ENCODE data around the gene MON2.
A peak's percentile ranks its signal among the peaks of the same experiment; 100 is the strongest.

MON2 gene, protein sequence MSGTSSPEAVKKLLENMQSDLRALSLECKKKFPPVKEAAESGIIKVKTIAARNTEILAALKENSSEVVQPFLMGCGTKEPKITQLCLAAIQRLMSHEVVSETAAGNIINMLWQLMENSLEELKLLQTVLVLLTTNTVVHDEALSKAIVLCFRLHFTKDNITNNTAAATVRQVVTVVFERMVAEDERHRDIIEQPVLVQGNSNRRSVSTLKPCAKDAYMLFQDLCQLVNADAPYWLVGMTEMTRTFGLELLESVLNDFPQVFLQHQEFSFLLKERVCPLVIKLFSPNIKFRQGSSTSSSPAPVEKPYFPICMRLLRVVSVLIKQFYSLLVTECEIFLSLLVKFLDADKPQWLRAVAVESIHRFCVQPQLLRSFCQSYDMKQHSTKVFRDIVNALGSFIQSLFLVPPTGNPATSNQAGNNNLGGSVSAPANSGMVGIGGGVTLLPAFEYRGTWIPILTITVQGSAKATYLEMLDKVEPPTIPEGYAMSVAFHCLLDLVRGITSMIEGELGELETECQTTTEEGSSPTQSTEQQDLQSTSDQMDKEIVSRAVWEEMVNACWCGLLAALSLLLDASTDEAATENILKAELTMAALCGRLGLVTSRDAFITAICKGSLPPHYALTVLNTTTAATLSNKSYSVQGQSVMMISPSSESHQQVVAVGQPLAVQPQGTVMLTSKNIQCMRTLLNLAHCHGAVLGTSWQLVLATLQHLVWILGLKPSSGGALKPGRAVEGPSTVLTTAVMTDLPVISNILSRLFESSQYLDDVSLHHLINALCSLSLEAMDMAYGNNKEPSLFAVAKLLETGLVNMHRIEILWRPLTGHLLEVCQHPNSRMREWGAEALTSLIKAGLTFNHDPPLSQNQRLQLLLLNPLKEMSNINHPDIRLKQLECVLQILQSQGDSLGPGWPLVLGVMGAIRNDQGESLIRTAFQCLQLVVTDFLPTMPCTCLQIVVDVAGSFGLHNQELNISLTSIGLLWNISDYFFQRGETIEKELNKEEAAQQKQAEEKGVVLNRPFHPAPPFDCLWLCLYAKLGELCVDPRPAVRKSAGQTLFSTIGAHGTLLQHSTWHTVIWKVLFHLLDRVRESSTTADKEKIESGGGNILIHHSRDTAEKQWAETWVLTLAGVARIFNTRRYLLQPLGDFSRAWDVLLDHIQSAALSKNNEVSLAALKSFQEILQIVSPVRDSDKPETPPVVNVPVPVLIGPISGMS (N-terminal part only)

DNA sequence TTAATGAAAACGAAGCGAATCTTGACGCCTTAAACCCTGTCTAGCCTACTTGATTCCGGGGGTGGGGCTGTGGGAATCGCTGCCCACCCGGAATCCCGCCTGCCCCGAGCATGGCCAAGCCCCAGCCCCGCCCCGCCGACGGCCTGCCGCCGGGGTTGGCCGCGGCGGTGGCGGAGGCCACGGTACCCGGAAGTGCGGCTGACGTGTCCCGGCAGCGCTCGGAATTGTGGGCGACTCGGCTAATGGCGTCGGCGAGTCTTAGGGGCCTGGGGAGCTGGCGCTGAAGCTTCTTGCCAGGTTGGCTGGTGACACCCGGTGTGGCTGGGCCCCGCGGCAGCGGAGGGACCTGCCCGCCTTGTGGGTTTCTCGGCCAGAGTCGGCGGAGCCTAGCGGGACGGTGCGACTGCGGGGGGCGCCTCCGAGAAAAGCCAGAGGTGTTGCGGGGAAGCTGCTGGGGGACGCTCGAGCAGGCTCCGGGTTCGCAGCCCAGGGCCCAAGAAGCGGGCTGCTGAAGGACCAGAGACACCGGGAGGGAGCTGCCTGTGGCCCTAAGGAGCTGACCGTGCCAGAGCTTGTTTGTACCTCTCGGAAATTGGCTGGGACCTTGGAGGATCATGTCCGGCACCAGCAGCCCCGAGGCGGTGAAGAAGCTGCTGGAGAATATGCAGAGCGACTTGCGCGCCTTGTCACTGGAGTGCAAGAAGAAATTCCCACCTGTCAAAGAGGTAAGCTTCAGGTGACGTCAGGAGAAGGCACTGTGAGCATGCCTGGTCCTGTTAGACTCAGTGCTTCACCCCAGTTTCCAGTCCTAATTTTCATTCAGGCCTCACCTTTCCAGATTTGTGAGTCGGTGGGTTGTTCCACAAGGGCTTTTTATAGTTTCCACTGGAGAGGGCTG lies at the start of gene MON2:
TSS of gene MON2 (plus strand) at position 233 of the 898 bp plus-strand sequence. CDS start at position 615, 382 bp downstream.
- Histone ChIP-seq H3K9me3 (peaks cover 32% of the 10 kb centered on the region), H3K9ac (peak within 1 kb of the TSS; percentile 94), H3K27ac (peak within 1 kb of the TSS; percentile 90), H3K4me3 (peak within 1 kb of the TSS; percentile 90), H4K20me1 (peaks cover 7% of the 10 kb centered on the region), H3K27me3 (no peaks in the 10 kb centered on the region), H3K4me1 (peaks cover 24% of the 10 kb centered on the region), H3K4me2 (peak within 1 kb of the TSS; percentile 80), H3K36me3 (peaks cover 10% of the 10 kb centered on the region)
- TF ChIP-seq Cebpa-rat (IDR thresholded peaks at IDR 0.05) = no peak

DNA sequence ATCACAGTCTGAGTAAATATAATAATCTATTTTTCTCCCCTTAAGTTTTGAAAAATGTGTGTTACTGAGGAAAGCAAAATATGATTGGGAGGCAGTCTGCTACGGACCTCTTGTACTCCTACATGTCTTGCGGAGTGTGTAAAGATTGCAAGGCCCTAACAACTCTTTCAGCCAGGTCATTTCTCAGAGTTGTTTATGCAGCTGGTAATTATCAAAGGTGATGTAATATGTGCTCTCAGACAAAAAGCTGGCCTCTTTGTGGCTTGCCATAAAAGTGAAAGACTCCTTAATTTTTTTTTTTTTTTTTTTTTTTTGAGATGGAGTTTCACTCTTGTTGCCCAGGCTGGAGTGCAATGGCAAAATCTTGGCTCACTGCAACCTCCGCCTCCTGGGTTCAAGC lies 40.5 kb upstream of the MON2 start:
- Histone ChIP-seq H4K20me1 (no peaks in the 10 kb centered on the region), H3K27ac (no peak overlapping the region), H3K27me3 (no peaks in the 10 kb centered on the region), H3K4me1 (no peaks in the 10 kb centered on the region), H3K4me3 (no peak overlapping the region), H3K4me2 (no peak overlapping the region), H3K9me3 (peaks cover 31% of the 10 kb centered on the region), H3K36me3 (no peaks in the 10 kb centered on the region), H3K9ac (no peak overlapping the region)
- no peak for TF ChIP-seq Cebpa-rat (IDR thresholded peaks at IDR 0.05)

DNA sequence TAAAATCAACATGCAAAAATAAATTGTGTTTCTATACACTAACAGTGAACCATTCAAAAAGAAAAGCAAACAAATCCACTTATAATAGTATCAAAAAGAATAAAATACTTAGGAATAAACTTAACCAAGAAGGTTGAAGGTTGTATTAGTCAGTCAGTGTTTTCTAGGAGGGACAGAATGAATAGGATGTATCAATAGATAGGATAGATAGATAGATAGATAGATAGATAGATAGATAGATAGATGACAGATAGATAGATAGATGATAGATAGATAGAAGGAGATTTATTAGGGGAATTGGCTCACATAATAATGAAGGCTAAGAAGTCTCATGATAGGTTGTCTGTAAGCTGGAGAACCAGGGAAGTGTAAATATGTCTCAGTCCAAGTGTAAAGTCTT lies 37.2 kb upstream of the MON2 start:
- no peak for TF ChIP-seq Cebpa-rat (IDR thresholded peaks at IDR 0.05)
- Histone ChIP-seq H3K4me1 (no peaks in the 10 kb centered on the region), H3K4me3 (no peak overlapping the region), H3K4me2 (no peak overlapping the region), H3K27me3 (peaks cover 9% of the 10 kb centered on the region), H3K9ac (no peak overlapping the region), H4K20me1 (no peaks in the 10 kb centered on the region), H3K9me3 (peaks cover 24% of the 10 kb centered on the region), H3K27ac (no peak overlapping the region), H3K36me3 (no peaks in the 10 kb centered on the region)

DNA sequence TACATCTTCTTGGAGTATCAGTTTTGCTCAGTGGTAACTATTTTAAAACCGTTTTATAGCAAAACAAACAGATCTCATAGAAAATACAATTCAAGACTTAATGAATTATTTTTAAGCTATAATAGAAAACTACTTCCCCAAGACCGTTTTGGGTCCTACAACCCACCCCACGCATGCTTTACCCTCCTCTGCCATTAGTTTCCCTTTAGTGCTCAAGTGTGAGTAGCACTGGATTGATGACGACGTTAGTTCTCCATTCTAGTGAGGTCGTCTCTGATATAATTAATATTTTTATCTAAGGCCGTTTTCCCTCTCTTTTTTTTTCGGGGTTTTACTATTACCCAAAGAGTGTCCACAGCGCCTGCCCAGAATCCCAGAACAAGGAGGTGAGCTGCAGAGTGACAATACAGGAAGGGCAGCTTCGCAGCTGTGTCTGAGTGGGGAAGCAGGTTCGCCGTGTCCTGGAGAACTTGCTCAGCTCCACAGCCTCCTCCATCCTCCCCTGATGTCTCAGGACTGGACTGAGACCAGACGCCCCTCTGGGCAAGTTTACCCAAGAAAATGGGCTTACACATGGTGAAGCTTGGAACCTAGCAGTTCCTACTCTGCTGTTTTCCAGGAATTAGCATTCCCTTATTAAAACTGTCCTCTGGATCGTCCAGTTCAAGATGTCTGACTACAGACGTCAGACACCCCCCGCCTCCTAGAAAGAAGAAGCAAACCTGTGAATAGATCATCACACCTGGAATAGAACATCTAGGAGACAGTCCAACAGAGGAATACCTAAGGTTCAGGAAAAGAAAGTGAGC lies 31.9 kb upstream of the MON2 start:
- Histone ChIP-seq H3K36me3 (no peaks in the 10 kb centered on the region), H3K27me3 (peaks cover 30% of the 10 kb centered on the region), H3K4me1 (no peaks in the 10 kb centered on the region), H3K4me3 (no peak overlapping the region), H3K9ac (no peak overlapping the region), H3K27ac (no peak overlapping the region), H4K20me1 (no peaks in the 10 kb centered on the region), H3K9me3 (peaks cover 5% of the 10 kb centered on the region; the same call in 1 of the 2 replicates), H3K4me2 (no peak overlapping the region)
- no peak for TF ChIP-seq Cebpa-rat (IDR thresholded peaks at IDR 0.05)

DNA sequence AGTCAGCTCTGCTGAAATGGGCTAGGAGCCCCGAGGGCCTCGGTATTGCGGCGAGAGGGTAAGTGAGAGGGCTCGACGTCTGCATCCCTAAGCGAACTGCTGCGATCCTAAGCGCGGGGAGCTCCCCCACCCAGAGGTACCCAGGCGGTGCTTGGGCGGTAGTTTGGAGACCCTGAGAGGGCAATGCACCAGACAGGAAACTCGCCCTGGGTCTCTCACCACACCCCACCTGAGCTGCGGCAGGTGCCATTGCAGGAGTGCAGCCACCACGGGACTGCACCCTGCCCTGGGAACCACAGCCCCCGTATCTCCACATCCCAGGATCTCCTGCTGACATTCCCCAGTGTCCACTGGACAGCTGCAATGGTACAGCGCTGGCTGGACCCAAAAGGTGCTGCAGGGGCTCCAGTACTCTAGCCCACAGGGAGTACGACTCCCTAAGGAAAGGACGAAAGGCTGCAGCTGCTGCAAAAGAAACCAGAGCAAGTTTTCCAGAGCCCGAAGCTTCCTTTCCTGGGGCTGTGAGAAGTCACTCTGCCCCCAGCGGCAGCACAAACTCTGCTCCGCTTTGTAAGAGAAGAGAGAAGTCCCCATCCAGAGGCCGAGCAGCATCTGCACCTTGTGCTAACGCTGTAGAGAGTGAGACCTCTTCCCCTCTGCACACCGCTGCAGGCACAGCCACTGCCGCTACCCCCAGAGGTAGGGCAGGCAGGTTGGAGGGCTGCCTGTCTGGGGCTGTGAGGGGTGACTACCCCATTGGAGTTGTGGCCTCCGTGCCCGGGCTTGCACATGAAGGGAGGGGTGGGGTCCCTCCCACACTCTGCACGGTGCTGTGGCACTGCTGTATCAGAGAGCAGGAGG lies 31.1 kb upstream of the MON2 start:
- Histone ChIP-seq H3K4me2 (peak overlapping the region; percentile 20; the same call in 1 of the 2 replicates), H3K27me3 (peaks cover 30% of the 10 kb centered on the region), H3K36me3 (no peaks in the 10 kb centered on the region), H3K27ac (no peak overlapping the region), H3K9me3 (peaks cover 6% of the 10 kb centered on the region), H3K4me3 (0 out of 2 replicates have a peak overlapping the region, but pooled peaks have one; percentile 17), H3K9ac (no peak overlapping the region), H3K4me1 (no peaks in the 10 kb centered on the region), H4K20me1 (no peaks in the 10 kb centered on the region)
- no peak for TF ChIP-seq Cebpa-rat (IDR thresholded peaks at IDR 0.05)

DNA sequence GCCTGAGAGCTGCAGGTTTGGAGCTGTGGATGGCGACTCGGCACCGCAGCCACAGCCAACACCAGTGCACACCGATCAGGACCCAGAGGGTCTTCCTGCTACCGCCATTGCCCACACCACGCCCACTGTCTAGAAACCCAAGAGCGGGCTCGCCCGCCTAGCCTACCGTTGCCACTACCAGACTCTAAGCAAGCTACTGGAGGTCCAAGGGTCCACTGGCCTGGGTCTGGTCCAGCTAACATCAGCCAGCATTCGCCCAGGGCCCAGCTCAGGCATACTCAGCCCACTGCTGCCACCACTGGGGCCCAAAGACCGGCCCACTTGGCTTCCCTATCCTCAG lies 30.5 kb upstream of the MON2 start:
- Histone ChIP-seq H3K4me3 (no peak overlapping the region), H3K9ac (no peak overlapping the region), H3K4me1 (no peaks in the 10 kb centered on the region), H3K27ac (no peak overlapping the region), H3K27me3 (peaks cover 30% of the 10 kb centered on the region), H3K4me2 (no peak overlapping the region), H3K9me3 (peaks cover 10% of the 10 kb centered on the region), H4K20me1 (no peaks in the 10 kb centered on the region), H3K36me3 (no peaks in the 10 kb centered on the region)
- no peak for TF ChIP-seq Cebpa-rat (IDR thresholded peaks at IDR 0.05)

DNA sequence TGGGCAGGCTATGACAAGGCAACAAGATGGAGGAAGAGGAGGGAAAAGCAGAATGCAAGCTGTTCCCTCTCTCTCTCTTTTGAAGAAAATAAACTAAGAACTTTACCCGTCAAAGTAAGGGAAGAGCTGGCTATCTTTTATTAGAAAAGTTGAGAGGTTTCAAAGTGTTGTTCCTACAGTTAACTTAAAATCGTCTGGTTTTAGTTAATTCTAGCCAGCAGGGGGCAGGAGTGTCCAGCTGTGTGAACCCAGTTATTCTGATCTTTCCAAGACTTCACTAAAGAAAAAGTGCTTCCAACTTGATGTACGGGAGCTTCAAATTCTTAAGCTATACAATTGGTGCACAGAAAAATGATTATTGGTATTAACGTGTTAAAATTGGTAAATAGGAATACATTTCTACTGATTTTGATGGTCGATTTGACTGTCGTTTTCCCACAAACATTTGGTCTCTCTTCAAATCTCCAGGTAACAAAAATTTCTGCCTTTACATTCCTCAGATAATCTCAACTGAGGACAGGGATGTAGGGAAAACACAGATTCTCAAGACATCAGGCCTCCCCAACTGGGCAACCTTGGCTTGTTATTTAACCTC lies 28.4 kb upstream of the MON2 start:
- Histone ChIP-seq H3K4me2 (no peak overlapping the region), H3K4me3 (no peak overlapping the region), H3K9me3 (peaks cover 24% of the 10 kb centered on the region), H4K20me1 (no peaks in the 10 kb centered on the region), H3K4me1 (no peaks in the 10 kb centered on the region), H3K27ac (no peak overlapping the region), H3K27me3 (peaks cover 30% of the 10 kb centered on the region), H3K36me3 (no peaks in the 10 kb centered on the region), H3K9ac (no peak overlapping the region)
- no peak for TF ChIP-seq Cebpa-rat (IDR thresholded peaks at IDR 0.05)
